ENCODE data around the gene MT2A.

MT2A gene

DNA sequence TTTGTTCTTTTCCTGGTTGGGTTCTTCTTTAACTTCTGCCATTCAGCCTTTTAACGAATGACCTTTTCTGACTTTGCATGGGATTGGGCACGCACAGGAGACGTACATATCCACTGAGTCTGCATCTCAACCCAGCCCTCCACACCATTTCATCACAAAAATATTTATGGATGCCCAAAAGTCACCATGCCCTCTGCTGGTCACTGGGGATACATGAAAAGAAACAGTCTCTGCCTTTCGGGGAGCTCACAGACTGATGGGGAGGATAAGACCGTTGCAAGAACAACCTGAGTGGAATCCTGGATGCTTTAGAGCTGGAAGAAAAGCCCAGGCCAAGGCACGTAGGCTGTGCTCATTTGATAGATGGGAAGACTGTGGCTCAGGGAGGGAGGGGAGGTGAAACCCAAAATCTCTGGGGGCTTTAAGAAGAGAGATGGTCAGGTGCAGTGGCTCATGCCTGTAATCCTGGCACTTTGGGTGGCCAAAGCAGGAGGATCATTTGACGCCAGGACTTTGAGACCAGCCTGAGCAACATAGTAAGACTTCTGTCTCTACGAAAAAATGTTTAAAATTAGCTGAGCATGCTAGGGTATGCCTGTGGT lies 7.9 kb upstream of the MT2A start:
- DNase-seq: no peak

DNA sequence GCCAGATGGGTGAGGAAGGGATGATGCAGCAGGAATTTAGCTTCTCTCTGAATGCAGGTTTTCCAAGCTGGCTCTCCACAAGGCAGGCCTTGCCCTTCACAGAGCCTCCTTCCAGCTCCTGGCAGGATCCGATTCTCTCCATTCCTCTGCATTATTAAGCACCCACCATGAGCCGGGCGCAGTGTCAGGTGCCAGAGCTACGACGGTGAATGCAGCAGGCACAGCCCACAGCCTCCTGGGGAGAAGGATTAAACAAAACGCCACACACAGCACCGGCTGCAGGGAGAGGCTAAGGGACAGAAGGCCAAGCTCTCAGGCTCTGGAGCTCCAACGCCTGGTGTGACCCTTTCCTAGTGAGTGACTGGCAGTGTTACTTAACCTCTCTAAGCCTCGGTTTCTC lies 7.1 kb upstream of the MT2A start:
- no peak for DNase-seq

DNA sequence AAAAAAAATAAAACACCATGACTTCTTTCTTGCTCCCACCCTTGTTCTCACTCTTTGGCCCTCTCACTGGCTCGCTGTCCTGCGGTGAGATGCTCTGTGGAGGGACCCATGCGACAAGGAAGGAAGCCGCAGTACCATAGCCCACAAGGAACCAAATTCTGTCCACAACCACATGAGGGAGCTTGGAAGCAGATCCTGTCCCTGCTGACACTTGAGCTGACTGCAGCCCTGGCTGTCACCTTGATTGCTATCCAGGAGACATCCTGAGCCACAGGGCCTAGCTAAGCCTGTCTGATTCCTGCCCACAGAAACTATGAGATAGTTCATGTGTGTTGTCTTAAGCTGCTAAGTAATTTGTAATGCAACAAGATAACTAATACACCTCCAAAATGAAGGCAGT lies 4.8 kb upstream of the MT2A start:
- DNase-seq: no peak

DNA sequence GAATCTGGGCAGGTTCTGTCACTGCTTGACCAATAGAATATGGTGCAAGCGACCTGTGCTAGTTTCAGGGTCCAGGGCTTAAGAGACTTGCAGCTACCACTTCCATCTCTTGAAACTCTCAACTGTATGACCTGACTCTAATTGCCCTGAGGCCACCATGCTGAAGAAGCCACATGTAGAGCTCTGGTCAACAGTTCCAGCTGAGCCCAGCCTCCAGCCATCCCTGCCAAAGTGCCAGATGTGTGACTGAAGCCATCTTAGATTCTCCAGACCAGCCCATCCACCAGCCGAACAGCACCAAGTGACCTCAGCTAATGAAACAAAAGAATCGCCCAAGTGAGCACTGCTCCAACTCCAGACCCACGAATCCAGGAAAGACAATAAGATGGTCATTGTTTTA lies 3.4 kb upstream of the MT2A start:
- DNase-seq: no peak

DNA sequence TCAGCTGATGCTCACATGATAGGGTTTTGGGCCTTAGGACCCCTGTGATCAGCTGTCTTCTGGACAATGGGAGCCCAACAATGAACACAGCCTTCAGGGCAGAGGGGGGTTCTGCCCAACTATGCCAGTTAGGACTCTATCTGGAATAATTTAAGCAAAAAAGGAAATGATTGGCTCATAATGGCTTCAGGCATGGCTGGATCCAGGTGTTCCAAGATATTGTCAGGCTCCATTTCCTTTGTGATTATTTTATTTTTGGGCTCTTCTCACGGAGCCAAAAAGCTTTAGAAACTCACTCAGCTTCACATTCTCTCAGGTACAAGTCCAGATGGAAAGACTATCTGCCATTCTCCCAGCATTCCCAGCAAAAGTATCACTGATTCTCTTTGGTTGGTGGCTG lies 2.9 kb upstream of the MT2A start:
- DNase-seq: no peak

DNA sequence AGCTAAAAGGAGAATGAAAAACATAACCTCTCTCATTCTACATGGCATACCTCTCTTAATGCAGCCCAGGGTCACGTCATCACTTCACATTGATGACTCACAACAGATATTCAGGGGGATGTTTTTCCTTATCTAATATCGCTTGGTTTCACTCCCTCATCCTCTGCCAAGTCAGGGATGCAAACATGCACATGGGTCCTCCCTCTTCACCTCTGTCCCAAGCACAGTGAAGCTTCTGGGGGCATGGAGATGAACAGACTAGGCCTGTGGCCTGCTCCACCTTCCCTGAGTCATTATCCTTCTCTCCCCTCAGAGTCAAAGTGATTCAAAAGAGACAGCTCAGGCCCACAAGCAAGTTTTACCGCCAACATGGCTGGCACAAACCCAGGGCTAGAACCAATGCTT lies 2.3 kb upstream of the MT2A start:
- no peak for DNase-seq

DNA sequence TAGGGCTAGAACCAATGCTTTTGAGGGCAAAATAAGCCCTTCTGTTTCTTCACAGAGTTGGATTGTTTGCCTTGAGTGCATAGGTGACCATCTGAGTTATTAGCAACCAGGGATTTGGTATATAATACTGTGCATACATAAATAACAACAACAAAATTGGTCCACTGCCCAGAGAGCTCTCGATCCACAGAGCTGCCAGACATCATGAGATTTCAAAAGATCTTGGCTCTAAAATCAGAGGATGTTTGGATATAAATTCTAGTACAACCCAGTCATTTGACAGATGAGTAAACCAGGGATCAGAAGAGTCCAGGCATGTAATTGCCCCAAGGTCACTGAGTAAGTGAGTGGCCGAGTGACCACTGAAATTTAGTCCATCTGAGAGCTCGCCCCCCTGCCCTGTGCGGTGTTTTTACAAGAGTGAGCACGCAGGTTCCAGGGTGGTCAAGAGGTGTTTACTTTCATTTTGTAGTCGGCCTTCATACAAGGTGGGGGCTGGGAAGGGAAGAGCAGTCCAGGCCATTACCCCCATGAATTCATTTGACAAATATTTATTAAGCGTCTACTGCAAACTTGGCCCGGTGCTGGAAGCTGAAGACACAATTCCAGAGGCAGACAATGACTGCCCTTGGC lies 1.8 kb upstream of the MT2A start:
- no peak for DNase-seq

DNA sequence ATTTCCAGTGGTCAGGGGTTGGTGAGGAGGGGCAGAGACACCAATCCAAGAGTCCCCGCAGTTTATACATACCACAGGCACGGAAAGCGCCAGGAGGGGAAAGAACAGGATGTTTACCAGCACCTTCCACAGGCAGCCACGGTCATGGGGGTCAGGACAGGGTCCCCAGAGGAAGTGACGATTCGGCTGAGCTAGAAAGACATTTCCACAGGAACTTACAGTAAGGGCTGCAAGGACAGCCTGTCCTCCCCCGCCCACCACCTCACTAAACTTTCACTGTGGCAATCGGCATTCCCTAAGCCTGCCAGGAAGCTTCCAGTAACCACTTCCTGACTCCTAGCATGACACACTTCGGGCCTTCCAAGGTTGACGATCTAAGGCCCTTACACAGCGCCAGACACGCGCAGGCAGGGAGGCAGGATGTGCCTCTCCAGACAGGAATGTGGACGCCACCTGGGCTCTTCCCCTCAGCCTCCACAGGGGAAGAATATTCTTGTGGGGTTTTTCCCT lies 1.2 kb upstream of the MT2A start:
- no peak for DNase-seq

DNA sequence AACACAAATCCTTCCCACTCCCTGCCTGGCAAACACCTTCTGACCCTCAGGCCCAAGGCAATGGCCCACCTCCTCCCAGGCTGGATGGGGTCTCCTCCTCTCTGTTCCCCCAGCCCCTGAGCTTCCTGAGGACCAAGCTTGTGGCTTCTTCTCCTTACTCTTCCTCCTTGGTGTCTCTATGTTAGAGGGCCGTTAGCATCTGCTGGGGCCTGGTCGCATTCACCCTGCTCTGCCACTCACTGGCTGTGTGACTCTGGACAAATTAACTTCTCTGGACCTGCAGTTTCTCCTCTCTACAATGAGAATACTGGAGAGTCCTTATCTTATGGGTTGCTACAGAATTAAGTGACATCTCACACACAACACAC lies 725 bp upstream of the MT2A start:
- DNase-seq: no peak

DNA sequence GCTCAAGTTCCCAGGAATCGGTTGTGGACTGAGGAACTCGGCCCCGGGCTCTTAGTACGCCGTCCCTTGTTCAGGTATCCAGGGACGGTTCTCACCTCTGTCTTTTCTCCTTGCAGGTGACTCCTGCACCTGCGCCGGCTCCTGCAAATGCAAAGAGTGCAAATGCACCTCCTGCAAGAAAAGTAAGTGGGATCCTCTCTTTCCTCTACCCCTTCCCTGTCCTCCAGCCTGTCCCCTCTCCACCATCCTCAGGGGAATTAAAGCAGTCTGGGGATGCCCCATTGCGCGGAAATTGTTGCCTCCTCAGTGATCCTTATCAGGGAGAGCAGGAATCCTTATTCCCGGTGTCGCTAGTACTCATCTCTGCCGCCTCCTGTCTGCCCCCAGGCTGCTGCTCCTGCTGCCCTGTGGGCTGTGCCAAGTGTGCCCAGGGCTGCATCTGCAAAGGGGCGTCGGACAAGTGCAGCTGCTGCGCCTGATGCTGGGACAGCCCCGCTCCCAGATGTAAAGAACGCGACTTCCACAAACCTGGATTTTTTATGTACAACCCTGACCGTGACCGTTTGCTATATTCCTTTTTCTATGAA lies 585 bp downstream of the MT2A start:
- peak; percentile 51 for DNase-seq

DNA sequence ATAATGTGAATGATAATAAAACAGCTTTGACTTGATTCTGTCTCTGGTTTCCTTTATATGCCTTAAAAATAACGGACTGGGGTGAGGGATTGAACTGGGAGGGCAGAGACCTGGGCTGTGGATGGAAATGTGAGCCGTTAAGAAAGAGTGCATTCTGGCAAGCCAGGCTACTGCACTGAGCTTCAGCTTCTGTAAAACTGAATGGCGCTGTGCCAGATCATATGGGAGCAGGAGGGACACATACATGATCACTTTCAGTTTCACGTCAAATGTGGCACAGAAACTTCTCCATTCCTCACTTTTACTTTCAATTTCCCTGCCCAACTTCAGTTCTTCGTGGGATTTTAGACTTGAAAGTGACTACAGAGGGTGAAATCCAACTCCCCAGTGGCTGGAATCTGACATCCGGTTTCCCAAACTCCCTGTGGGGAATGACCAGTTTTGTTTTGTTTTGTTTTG lies 1.1 kb downstream of the MT2A start:
- peak; percentile 53 for DNase-seq

DNA sequence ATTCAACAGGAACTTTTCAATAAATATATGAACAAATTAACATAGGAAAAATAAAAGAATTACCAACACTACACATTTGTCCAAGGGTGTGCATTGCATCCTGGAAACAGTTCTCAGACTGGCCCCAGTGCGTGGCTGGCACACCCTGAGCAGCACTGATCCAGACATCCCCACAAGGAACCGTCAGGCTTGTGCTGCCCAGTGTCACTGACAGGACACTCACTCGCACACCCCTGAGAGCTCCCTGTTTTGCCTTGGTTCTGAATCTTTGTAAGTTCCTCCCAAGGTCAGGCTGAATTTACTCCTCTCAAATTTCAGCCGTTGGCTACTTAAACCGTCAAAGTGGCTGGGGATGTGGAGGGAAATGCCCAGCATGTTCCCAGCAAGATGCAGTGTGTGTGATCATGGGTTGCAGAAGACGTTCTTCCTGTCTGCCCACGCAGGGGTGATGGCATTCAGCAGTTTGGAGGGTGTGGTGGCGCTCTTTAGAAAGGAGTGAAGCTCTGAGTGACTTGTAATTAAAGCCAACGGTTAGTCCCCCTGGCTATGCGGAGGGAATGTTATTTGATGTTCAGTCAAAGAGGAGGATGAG lies 1.7 kb downstream of the MT2A start:
- DNase-seq: peak; percentile 41

DNA sequence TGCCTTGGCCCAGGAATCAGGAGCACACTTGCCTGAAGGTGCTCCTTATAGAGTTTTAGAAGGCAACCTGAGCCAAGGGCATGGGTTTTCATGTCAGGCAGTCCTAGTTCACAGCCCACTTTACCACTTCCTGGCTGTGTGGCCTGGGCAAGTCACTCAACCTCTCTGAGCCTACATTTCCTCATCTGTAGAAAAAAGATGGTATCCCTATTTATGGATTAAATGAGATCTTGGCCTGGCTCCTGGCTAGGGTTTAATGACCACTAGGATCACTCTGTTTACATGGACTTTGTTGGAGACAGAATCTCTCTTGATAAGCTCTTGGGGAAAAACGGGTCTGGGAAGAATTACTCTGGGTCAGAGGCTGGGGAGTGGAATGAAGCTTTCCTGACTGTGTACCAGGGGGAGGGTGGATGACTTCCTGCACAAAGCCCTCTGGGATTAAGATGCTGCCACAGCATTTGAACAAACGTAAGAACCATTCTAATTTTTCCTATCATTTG lies 2.3 kb downstream of the MT2A start:
- DNase-seq: no peak

DNA sequence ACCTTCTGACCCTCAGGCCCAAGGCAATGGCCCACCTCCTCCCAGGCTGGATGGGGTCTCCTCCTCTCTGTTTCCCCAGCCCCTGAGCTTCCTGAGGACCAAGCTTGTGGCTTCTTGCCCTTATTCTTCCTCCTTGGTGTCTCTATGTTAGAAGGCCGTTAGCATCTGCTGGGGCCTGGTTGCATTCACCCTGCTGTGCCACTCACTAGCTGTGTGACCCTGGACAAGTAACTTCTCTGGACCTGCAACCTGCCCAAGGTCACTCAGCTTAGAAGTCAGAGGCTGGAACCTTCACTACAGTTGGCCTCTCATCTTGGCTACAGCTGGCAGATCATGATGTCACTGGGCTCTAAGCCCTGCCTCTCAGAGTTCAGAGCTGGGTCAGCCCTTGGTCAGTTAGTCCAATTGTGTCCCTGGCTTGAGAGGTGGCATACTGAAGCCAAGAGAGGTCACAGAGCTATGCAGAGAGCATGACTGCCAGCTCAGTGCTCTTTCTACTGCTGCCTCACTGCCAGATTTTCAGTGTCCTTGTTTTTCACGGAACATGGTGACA lies 3.0 kb downstream of the MT2A start:
- DNase-seq: no peak

DNA sequence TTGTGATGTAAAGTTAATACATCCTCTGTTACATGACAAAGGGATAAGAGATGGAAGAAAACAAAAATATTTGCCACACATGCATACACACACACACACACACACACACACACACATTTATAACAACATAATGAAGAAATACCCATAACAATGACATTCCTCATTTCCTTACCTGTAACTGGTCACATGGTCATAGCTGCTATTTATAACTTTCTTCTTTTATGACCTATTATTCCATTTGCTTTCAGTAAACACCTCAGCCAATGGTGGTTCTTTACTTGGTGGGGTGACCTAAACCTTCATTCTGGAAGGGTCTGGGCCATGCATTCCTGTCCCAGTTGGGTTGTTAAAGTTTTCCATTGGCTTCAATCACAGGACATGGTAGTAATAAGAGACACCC lies 5.3 kb downstream of the MT2A start:
- no peak for DNase-seq

DNA sequence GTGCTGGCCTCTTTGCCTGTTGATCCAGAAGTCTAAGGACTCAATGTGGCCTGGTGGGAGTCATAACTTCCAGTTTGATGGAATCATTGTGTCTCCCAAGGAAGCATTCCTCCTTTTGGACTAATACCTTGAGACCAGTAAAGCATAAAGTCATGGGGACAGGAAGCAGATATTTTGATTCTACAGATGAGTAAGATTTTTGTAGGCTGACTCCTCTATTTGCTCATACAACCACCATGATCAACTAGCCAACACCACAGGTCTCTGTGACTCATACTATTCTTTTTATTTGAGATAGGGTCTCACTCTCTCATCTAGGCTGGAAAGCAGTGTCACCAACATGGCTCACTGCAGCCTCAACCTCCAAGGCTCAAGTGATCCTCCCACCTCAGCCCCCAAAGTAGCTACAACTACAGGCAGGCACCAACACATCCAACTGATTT lies 6.2 kb downstream of the MT2A start:
- DNase-seq: no peak

DNA sequence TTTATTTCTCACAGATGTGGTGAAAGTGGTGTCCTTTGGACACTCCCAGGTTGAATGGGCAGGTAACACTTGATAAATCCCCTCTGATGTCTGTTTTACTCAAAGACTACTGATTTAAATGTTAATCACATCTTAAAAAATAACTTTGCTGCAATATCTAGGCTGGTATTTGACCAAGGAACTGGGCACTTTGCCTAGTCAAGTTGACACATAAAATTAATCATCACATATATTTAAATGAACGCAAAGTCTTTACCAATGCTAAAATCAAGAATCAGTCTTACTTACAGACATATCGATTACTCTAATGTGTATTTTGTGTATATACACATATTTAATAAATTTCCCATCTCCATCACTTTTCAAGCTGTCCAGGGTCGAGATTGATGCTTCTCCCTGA lies 7.0 kb downstream of the MT2A start:
- DNase-seq: no peak

DNA sequence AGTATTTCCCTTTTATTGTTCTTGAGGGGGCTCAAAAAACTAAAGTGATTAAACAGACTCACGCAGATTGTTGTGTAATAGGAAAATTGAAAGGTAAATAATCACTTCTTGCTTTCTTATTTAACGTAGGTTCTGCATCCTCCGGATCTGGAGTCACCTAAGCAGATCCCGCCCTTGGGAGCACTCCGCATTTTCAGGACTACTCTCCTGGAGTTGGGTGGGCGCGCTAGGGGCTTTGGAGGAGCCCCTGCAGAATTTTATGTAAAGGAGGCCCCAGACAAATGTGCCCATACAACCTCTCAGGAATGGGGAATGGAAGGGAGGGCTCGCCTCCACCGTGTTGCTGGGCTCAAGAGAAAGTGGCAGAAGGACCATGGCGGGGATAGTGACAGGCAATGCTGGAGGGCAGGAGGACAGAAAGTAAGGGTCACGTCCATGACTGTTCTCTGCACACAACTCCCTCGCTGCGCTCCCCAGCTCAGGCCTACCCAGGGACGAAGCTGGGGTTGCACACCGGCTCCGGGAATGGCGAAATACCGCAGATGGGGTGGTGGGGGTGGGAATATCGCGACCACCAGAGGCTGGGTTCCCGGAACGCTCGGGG lies 8.3 kb downstream of the MT2A start:
- DNase-seq: no peak

DNA sequence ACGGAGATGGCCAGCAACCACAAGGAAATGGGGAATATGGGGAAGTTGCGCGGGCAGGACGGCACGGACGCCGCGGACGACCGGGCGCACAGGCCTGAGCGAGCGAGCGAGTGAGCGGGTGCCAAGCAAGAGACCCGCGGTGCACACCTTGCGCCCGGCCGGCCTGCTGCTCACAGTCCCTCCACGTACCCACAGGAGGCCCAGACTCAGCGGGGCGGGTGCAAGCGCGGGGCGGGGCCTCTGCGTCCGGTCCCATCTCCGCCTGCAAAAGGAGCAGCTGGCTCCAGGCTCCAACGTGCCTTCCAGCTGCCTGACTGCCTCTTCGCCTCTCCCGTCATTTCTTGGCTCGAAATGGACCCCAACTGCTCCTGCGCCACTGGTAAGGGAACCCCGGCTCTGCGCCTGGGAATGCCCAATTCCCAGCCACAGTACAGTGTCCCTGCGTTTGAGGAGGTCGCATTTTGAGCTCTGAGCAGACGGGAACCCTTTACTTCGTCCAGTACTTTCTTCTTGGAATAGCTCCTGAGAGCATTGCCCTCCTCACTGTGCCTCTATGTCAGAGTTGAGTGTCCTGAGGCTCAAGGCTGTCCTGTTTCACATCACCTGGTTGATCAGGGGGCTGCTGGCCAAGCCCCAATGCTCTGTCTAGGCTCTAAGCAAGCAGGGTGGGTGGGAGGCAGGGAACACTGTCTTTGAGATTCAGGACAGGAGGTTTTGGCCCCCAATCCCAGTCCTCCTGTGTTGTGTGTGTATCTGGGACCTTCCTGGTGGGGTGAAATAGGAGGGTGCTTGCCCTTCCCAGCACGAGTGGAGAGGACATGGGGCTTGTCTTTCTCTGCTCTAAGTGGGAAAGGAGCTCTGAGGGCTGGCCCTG lies 9.1 kb downstream of the MT2A start:
- peak; percentile 62 for DNase-seq

DNA sequence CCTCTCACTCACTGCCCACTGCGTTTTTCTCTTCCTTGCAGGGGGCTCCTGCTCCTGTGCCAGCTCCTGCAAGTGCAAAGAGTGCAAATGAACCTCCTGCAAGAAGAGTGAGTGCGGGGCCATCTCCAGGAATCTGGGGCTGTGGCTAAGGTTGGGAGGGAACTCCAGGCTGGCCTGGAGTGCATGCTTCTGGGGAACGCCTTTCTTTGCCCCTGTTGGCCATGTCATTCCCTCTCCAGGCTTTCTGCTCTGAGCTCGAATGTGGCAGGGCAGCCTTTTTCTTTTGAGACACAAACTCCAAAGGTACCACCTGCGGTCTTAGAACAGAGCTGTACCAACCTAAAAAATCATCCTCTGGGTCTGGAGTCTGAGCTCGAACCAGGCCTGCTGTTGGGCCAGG lies 9.8 kb downstream of the MT2A start:
- DNase-seq: no peak

DNA sequence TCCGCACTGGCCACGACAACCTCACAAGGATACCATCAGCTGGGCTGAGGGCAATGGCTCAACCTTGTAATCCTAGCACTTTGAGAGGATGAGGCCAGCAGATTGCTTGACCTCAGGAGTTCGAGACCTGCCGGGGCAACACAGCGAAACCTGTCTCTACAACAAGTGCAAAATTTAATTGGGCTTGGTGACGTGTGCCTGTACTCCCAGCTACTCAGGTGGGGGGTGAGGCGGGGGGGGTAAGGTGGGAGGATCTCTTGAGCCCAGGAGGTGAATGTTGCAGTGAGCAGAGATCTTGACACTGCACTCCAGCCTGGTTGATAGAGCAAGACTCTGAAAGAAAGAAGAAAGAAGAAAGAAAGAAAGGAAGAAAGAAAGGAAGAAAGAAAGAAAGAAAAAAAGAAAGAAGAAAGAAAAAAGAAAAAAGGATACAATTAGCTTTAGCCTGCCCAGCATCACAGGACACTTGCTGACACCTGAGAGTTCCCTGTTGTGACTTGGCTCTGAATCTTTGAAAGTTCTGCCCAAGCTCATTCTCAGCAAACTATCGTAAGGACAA lies 12.0 kb downstream of the MT2A start:
- no peak for DNase-seq

Data from retina (tissue), 1 donor.